GM18498 (cell line): ENCODE results near the gene DQX1.

ENCODE experiments used
- ATAC-seq: cut with Tn5 transposase; IDR thresholded peaks from one replicate; pipeline ENCODE4 v1.9.1; 2021; ENCODE audit warnings: mild to moderate bottlenecking, moderate library complexity; ENCODE audit not compliant: unreplicated experiment

The DQX1 gene

DNA sequence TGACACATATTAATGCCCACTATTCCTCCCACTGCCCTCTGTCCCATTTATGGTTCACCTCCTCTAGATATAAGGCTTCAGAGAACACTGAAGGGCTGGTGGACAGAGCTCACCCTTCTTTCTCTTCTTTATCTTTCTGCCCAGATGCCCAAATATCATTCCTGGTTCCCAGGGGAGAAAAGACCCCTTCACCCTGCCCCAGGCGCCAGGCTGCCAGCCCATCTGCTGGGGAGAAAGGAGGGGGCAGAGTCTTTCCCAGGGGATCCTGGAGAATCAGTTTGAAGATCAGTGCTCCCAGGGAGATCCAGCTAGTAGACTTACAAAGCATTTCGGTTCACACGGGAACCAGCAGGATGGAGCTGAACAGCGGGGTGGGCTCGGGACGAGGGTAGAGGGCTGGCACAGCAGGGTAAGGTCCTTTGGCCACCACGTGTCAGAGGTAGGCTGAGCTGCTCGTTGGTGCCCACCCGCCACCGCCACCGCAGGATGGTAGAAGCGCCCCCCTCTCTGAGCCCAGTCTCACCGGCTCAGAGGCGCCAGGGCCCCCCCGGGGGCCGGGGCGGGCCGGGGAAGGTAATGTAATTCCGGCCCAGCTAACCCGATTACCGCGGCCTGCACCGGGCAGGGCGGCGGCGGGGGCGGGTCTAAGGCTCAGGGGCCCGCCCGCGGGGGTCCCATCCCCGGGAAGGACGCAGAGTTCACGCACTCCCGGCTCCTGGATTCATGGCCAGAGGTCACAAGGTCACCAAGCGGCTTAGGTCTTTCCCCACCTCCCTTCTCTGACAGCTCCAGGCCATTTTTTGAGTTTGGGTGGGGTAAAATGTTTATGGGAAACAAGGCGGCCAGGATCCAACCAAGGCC lies 13.1 kb downstream of the DQX1 start:
- no peak for ATAC-seq

DNA sequence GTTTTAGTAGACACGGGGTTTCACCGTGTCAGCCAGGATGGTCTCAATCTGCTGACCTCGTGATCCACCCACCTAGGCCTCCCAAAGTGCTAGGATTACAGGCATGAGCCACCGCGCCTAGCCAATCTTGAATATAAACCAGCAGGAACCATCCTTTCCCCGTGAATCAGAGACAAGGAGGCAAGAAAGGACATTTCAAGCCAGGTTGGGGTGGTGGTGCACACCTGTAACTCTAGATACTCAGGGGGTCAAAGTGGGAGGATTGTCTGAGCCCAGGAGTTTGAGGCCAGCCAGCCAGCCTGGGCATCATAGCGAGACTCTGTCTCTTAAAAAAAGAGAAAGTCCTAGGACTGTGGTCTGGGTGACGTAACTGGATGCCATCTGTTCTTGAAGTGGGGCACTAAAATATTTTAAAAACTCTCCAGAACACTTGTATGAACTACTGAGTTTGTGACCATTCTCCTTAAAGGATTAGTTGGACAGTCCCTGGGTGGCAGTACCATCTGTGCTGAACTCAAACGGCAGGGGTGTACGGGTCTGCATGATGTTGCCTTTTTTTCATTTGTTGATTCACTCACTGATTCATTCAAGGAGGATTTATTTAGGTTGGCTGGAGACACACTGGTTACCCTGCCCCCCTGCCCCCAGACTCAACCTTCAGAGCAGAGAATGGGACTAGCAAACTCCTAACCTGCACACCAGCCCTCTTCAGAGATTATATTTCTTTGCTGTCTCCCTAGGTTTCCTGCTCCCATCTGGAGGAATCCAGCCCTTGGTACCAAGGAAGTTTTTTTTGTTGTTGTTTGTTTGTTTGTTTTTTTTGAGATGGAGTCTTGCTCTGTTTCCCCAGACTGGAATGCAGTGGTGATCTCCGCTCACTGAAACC lies 14.7 kb downstream of the DQX1 start:
- ATAC-seq: no peak

DNA sequence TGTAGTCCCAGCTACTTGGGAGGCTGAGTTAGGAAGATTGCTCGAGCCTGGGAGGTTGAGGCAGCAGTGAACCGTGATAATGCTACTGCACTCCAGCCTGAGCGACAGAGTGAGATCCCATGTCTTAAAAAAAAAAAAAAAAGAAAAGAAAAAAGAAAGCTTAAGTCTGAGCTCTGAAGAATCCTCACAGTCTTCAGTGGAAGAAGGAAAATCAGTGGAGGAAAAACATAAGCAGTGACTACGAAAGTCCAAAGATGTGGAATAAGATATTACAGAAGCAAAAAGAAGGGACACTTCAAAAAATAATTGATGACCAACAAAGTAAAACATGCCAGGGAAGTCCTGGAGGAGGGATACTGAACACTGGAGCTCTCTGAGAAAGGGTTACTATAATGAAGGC lies 15.8 kb downstream of the DQX1 start:
- ATAC-seq: no peak

DNA sequence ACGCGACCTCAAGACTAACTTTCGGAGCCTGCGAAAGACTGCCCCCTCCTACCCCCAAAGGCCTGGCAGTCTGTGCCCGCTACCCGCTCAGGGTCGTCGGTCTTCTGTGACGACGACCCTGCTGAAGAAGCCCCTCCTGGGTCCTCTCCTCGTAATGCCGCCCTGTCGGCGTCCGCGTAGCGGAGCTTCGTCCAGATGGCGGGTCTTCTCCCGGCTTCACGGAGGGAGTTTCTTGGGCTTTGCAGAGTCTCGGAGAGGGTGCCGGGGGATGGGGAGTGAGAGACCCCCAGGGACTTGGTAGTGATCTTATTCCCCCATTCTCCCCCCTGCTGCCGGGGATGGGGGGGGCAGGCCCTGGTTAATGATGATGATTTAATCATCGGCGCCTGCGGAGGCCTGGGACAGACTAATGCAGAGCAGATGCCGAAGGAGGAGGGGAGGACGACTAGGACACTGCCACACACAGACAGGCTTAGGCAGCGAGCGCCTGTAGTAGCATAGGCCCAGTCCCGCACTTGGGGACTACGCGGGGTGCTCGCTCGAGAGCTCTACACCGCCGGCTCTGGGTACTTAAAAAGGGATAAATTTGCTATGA lies 18.0 kb downstream of the DQX1 start:
- peak; percentile 12 for ATAC-seq

DNA sequence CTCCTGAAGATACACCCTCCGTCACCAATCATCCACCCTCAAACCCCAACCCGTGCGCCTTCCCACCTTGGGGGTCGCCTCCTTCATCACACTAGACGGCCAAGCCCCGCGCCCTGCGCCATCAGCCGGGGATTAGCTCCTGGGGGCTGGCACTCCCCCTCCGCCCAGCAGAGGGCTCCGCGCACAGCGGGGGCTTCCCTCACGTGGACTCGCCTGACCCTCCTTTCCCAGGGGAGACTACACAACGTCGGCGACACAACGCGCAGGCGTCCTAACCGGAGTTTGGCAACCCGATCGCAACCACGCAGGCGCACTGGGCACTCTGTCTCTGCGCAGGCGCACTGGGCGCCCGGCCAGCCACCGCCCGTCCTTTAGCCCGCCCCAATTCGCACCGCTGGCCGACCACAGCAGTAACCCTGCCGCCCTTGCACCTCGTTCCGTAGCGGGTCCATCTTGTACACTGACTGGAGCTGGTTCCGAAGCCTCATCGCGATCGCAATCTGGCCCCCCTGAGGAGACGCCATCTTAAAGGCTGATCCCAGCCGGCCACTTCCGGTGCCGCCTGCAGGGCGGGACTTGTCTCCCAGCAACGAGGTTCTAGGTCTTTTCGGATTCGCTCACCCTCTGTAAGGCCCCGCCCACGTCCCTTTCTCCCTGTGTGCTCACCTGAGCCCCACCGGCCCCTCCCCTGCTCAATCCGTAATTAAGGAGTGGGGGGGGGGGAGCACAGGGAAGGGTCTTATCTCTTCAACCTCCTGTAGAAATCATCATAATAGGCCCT lies 18.7 kb downstream of the DQX1 start, which contains the start of gene PCGF1:
PCGF1 (minus strand) TSS at position 551 of the 781 bp plus-strand sequence; CDS start at position 524, 27 bp downstream.
- peak; percentile 85 for ATAC-seq

DNA sequence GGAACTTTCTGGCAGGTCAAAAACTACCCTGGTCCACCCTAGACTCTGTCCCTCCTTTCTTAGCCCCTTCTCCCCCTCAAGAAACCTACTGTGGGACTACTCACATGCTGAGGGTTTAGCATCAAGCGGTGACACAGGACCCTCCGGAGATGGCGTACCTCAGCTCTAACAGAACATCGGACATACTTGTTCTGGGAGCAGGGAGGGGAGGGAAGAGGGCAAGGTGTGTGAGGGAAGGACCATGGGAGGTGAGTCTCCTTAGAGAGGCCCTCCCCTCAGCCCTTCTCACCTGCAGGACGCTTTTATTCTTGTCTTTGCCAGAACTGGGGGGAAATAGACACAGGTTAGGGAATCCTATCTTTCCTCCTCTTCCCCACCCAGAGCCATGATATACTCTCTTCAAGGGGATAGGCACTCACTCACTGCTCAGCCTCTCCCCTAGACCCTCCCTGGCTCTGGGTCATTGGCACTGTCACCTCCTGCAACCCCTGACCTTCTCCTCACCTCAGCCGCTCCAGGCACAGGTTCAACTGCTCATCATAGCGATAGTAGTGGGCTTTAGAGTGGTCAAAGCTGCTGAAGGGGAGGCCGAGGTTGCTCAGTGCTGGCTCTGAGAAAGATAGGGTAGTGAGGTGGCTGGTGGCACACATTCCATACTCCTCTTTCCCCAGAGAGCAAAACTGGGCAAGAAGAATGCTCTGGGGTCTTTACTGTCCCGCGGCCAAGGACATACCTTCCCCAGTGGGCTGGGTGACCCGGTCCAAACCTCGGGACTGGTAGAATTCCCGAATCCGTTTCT lies 20.4 kb downstream of the DQX1 start:
- no peak for ATAC-seq

DNA sequence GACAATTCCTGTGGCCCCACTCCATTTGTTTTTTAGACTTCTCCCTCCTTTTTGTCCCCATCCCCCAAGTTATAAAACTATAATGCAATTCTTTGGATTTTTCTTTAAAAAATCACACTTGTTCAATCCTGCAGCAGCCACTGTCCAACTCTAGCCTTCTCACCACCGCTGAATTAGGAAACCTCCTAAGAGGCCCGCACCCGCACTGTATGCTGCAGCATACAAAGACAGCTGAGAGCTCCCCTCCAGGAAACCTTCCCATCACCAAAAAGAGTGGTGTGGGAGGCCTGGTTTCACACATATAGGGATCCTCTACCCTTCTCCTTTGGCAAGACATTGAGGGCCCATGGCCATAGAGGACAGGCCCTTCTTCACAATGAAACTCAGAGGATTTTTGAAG lies 21.4 kb downstream of the DQX1 start:
- no peak for ATAC-seq

DNA sequence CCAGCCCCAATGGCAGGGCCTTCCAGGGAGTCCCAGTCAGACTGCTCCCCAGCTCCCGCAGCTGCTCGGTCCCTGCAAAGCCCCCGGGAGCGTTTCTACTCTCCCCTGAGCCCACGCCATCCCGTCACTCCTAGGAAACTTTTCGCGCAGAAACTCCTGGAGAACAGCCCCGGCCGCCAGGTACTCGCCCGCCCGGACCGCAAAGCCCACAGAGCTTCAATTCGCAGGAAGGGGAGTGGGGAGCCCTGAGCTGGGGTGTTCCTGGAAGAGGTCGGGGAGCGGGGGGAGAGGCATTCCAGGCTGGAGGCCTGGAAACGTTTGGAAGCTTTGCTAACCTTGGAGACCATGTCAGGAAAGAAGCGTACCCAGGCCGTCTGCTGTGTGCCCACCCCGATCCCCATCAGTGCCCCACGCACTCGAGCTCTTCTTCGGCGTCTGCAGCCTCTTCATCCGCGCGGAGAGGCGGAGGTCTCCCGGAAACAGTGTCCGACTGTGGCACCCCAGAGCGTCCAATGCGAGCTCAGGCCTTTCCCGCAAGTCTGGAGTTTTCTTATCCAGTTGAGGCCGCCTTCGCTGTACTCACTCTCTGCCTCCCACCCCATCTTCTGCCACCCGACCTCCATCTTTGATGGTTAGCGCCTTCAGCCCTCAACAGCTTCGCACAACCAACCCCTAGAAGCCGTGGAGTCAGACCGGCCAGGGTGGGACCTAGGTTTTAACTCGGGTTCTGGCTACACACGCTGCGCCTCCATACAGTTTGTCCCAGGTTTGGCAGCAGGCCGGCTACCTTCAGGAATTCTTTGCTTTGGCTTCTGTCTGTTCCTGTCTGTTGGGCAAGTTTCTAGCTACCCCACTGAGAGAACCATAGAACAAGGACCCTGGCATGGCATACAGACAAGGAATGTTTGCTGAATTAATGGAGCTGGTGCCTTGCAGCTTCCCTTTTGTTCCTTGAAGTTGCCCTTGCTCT lies 22.2 kb downstream of the DQX1 start:
- ATAC-seq: no peak

DNA sequence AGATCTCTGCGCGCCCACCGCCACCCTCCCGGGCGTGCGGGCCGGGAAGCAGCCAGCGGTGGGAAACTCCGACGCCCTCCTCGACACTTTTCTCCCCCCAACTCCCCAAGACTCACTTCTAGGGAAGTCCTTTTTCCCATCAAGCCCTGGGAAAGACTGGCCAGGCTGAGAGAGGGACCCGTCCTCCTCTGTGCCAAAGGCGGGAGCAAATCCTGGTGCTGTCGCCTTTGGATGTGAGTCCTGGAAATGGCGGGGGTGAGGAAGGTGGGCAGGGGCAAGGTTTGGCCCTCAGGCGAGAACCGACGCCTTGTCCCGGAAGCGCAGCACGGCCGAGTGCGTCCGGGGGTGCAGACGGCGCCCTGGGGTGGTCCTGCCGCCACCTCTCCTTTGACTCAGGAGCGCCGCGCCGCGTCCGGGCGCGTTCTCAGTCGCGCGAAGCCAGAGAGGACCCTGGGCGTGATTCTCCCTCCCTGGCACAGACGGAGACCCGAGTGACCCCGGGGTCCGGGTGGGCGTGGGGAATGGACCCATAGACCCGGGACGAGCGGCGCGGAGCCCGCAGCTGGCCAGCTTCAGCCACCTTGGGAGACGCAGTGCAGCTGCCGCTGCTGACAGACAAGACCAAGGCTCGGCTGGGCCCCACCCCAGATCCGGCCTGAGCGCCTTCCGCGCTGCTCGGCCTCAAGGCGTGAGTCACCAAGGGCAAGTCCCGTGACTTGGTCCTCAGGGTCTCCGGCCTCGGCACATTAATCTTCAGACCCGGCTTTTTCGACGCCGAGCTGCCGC lies 23.1 kb downstream of the DQX1 start:
- ATAC-seq: peak; percentile 45

DNA sequence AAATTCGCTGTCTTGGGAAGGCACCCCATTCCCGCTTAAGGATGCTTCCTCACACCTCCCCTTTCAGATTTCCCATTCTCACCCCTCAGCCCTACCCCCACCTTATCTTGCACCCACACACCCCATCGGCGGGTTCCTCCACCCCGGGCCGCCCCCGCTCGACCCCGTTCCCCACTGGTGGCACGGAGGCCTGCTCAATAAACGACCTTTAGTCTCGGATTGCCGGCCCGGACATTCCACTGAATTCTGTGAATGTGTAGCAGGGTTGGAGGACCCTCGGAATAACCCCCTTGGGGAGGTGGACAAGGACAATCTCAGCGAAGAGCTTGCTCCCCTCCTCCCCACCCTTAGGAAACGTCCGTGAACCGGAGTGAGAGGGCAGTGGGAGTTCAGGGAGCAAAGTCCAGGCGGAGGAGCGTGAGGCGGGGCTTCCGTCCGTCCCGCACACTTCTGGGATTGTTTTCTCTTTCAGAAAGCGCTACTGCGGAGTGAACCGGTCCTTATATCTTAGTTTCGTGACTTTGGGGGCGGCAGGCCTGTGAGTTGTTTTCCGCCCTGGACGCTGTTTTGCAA lies 23.8 kb downstream of the DQX1 start:
- ATAC-seq: no peak

DNA sequence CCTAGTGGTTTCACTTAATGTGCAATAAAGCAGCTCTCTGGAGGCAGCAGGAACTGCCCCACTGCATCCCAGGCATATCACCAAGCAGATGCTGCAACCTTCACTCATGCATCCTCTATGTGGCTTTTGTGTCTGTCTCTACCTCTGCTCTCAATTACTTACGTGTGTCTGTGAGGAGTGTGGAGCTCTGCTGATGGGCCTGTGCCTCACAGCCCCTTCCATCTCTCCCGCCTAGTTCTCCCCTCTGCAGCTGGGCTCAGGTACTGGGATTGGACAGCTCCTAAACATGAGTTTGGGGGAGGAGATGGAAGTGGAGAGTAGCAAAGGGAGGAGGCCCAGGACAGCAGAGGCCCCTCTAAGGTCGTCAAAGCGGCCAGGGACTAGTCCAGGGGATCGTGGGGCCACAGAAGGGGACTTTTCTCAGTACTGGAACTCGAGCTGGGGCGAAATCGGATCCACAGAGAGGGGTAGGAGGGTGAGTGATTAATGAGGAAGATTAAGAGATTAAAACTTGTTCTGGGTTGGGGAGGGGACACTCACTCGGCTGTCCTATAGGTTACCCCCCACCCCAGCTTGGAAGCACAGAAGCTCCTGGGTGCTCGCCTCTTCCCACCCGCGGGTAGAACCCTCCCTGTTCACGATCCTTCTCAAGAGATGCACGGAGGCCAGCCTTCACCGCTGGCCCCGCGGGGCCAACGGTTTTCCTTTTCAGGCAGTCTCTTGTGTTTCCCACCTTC lies 24.5 kb downstream of the DQX1 start:
- ATAC-seq: no peak

DNA sequence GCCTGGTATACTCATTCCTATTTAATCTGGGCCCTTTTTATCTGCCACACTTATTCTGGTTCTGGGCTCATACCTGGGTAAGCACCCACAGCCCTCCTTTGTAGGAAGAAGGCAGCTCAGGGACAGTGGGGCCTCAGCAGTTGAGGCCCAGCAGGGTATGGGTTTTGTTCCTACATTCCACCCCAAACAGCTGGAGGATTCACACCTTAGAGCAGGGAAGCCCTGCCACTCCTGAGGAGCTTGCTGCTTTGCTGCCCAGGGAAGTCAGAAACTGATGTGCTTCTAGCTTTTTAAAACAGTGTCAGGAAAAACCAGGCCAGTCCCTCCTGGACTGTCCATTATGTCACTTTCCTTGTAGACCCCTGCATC lies 25.5 kb downstream of the DQX1 start:
- ATAC-seq: no peak

DNA sequence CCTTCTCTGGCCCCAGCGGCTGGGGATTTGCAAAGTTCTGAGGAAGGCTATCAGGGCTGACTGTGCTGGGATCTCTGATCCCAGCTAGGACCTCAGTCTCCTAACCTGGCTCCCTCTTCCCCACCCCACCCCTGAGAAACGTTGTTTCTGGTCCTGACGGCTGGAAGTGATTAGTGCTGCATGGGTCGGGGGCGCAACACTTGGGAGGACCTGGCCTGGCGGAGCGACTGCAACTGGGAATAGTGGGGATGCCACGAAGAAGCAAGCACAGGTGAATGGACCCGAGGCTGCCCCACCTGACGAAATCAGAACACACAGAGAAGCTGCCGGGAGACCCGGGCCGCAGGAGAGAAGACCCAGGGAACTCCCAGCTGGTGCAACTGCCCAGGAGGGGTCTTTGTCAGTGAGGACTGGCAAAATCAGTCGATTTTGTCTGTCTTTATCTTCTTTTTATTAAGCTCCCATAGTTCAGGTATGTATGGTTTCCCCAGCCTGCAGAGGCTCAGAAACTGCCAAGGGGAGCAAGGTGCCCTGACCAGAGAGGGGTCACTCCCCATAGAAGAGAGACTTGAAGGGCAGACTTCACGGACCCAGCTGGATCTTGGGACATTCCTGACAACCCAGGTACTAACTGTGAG lies 26.0 kb downstream of the DQX1 start:
- ATAC-seq: no peak

DNA sequence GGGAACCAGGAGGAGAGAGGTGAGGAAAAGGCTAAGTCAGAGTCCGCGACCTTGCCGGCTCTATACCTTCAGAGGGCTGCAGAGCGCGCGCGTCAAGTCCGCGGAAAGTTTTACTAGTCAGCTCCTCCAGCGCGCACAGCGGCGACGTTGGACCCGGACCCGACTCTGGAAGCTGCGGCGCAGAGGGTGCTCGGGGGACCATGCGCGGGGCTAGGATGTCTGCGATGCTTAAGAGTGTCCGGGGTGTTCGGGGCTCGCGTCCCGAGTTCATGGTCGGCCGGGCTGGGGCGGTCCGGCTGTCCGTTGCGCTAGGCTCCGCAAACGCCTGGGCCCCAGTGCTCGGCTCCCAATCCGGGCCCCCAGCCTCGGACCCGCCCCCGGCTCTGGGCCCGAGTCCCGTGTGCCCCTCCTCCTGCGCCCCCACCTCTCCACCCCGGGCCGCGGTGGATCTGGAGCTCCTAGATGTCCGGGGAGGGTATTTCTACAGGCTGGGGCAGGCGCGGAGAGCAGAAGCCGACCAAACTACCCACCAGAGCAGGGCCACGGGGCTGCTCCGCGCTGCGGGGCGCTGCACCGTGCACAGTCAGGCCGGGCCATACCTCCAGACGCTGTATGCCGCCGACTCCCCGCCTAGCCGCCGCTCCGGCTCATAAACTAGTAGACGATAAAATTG lies 26.6 kb downstream of the DQX1 start, which contains the start of gene LBX2:
LBX2 (minus strand) TSS at position 337 of the 673 bp plus-strand sequence; CDS start at position 271, 66 bp downstream.
- no peak for ATAC-seq

DNA sequence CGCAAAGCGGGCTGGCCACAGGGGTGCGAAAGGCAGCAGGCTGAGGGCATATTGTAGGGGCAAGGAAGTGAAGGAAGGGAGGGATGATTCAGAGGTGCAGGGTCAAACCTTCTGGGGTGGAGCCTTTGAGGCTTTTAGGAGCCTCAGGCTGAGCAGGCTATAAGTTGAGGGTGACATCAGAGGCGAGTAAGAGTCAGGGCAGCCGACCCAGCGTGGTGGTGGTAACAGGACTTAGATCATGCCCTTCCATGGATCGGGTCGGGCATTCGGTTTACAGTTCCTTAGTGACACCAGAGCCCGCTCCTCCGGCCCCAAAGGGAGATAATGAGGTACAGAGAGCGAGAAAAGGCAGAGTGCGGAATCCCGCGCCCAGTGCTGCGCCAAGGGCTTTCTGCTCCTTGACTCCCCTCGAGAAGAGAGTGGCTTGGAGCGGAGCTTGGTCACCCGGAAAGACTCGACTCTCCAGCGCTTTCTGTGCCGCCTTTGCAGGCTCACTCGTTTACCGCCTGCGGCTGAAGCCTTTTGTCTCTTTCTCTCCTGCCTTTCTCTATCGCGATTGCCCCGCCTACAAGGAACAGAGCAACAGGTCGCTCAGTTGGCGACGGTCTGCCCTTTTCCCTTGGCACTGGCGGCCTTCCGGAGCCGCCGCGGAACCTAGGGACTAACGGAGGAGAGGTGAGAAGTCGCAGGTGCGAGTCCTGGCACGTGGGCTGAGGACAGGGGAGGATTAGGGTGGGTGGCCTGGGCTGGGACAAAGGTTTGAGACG lies 27.3 kb downstream of the DQX1 start:
- no peak for ATAC-seq
